NCI-H187 treated with DMSO at 0.1 percent for 48 hours (cell line): ENCODE data around the gene ABCF2.

Source experiments
- DNase-seq: peaks from one replicate; lab custom pipeline; 2025; lab: John Stamatoyannopoulos, UW

ABCF2 gene

DNA sequence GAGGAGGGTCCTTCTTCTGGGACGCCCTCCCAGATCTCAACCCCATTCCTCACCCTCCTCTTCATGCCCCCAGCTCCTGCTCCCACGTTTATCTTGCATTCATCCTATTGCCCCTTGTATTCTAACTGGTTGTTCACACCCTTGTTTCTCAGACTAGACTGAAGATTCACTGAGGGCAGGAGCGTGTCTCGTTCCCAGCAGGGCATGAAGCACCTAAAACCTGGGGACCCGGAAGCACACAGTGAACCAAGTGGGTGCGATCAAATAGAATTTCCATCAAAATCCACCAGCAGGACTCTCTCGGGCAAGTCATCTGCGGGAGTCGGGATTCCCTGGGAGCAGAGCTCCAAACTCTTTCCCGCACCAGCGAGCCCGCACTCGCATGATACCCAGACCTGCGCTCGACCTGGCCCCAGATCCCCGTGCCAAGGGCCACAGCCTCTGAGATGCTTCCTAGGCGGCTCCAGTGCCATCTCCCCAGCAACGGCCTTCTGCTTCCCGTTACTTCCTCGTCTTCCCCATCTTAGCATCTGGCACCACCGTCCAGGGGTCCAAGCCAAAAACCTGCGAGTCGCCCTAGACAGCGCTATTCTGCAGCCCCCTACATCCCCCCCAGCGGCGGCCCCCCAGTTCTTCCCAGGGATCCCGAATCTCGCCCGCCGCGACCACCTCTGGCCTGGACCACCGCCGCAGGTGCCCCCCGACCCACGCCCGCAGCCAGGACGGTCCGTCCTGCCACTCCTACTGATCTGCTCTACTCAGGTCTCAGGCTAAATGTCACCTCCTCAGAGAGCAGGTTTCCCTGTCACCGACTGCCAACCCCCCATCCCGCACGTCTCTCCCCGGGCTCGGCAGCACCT is 53.4 kb downstream of the ABCF2 start:
- DNase-seq = no peak

DNA sequence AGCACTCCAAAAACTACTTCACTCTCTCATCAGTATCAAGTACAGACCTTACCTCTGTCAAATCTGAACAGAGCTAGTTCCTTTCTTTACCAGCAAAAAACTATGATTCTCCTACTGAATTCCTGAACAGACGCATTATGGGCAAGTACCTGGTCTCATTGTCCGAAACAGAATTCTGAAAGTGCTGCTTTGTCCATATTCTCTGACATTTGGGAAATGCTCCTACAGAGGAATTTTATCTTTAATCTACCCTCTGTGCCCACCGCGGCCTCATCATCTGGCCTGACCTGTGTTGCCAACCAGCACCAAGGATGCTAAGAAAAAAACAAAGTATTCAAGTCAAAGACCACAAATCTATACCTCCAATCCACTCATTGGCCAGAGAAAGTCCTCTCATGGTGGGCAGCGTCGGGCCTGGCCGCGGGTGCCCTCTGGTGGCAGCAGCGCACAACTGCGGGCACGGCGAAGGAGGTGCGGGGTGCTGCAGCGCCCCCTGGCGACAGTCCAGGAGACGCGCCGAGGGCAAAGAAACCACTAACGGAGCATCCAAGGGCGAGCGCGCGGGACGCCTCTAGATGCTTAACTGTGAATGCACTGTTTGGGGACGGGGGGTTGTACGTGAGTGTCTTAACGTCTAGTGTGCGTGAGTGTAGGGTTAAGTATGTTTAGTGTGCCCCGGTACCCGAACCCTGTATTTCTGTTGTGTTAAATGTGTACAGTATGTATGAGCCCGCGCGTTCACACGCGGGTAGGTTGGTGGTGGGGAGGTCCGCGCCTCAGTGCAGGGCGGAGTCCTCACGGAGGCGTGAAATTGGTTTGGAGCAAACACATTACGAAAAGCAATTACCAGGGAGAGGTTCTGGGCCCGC is 54.5 kb downstream of the ABCF2 start:
- no peak for DNase-seq

- DNase-seq = no peak
These were observed 58.2 kb downstream of the ABCF2 start for GRCh38 chr7:151168787-151169162.

GRCh38 chr7:151168003-151168786 is 58.8 kb downstream of the ABCF2 start:
- no peak for DNase-seq

DNA sequence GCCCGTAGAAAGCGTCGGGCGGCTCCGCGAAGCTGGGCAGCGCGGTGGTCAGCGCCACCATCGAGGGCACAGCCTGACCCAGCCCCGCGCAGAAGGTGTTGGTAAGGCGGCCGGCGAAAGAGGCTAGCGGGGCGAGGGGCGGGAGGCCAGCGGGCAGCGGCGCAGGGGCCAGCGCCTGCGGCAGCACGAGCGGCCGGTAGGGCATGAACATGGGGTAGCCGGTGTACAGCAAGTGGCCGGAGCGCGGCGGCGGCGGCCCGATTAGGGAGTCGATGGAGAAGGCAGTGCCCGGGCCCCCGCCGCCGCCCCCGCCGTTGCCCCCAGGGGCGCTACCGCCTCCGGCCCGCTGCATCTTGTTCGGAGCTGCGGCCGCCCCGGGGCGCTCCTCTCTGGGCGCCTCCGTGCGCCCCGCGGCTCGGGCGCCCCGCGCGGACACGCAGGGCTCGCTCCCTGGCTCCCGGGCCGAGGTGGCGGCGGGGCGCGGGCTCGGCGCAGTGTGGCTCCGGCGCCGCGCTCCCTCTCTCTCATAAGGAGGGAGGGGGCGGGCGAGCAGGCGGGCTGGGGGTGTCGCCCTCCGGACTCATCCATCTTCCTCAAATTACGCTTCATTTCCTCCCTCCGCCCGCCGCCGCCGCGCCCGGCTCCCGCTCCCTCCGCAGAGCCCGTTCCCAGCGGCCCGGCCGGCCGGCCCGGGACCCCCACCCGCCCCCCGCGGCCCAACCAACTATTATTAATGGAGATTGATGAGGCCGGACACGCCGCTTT is 59.6 kb downstream of the ABCF2 start, which contains the start of gene GBX1:
GBX1 (minus strand) TSS at position 498 of the 765 bp plus-strand sequence; CDS start at position 352, 146 bp downstream.
- no peak for DNase-seq

GRCh38 chr7:151166629-151167196 is 60.3 kb downstream of the ABCF2 start:
- DNase-seq = no peak
